CD4-positive, alpha-beta T cell treated with Interferon alpha-2 for 1 hour (primary cell): ENCODE results near the gene ARHGDIG.
"Not testable (repeated sequence)": the region's sequence is repeated elsewhere in the genome, so short reads cannot be mapped to it uniquely, and the experiment has no call there.

Source experiments
- DNase-seq, 2 donors: peaks; one replicate each; pipeline ENCODE4 v3.0.0-alpha.2; 2020 to 2022

ARHGDIG gene

GRCh38 chr16:264440-264951 lies 15.9 kb upstream of the ARHGDIG start:
- DNase-seq: no peak

DNA sequence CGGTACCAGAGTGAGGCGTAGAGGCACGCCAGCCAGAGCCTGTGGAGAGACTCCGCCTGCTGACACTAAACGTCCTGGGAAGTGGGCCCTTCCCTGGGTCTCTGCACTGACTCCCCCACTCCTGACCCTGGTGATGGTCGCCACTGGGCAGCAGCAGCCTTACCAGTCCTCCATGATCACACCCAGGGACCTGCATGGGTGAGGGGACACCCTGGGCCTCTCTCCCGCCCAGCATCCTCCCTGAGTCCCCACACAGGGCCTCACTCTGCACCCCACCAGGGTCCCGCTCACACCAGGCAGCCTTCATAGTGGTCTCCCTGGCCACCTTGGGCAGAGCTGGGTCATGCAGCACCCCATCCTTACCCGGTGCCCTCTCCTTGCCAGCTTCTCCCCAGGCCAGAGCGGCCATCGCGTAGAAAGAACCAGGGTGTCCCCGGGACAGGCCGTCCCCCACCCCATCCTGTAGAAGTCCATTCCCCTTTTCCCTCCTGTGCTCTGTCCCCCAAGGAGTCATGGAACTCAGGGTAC lies 15.3 kb upstream of the ARHGDIG start:
- DNase-seq: no peak

DNA sequence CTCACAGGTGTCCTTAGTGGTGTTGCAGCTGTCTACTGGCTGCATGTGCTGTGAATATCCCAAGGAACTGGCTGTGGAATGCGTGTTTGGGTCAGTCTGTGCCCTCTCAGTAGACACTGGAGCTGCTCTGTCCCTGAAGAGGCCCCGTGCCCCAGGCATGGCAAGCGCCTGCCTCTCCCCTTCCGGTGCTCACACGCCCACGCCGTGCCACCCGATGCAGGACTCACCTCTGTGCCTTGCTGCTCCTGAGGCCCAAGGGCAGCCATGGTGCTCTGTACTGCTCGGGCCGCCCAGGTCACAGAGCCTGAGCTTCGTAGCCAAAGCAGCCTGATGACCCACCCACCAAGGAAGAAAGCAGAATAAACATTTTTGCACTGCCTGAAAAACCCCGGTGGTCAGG lies 14.7 kb upstream of the ARHGDIG start:
- DNase-seq: no peak

- no peak for DNase-seq
These were observed 13.9 kb upstream of the ARHGDIG start for GRCh38 chr16:266258-267164.

- DNase-seq: not testable (repeated sequence)
These were observed 12.8 kb upstream of the ARHGDIG start for GRCh38 chr16:267562-267961.

- DNase-seq: no peak
These were observed 12.0 kb upstream of the ARHGDIG start for GRCh38 chr16:268141-269053.

DNA sequence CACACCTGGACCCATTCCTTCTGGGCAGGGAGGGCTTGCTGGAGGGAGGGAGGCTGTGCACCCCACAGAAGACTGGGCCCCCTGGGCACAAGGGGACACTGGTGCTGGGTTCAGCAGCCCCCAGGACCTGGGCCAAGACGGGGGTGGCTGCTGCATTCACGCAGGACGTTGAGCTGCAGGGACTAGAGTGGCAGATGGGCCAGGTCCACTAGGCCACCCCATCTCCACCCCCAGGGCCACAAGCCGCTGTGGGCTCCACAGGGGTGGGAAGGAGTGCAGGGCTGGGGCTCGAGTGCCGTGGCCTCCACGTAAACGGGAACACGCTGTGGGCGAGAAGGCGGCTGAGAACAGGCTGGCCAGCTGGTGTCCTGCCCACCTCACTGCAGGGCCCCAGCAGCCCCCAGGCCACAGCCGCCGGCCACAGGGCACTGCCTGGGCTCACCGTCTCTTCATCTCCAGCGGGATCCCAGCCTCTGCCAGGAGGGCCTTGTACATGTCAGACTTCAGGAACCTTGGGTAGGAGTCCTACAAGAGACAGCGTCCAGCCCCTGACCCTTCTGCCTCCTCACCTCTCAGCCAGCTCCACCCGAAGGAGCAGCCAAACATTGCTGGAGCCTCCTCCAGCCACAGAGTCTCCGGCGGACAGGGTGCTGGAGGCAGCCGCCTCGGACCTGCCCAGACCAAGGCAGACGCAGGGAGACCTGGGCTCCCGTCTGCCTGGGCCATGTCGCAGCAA lies 11.2 kb upstream of the ARHGDIG start:
- no peak for DNase-seq

DNA sequence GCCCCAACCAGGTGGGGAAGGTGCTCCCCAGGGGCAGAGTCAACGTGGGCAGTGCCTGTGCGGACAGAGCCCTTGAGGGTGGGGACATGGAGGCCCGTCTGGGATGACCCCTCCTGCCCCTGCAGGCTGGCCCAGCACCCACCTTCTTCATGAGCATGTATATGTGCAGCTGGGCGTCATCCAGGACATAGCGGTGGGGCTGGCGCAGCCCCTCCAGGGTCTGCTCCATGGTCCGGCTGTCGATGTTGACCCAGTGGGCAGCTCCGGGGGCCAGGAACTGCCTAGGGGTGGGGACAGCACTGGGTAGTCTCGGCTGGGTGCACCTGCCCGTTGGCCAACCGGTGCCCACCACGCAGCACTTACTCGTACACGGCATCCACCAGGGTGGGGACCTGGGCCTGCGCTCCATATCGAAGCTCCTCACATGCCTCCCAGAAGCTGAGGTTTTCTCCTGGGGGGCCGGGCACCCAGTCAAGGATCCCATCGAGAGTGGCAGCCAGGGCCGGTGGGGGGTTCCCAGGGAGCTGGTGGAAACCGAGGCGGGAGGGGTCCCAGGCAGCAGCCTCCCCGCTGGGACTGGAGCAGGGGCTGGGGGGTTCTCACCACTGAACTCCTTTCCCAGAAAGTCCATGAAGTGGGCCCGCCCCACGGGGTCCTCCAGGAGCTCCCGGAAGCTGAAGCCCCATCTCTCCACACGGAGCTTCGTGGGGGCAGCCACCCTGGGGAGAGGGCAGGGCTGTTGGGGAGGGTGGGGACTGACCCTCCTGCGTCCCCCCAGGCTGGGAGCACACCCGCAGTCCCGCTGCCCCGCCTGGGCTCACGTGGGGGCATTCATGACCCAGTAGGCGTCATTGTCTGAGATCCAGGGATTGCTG lies 9.8 kb upstream of the ARHGDIG start:
- no peak for DNase-seq

DNA sequence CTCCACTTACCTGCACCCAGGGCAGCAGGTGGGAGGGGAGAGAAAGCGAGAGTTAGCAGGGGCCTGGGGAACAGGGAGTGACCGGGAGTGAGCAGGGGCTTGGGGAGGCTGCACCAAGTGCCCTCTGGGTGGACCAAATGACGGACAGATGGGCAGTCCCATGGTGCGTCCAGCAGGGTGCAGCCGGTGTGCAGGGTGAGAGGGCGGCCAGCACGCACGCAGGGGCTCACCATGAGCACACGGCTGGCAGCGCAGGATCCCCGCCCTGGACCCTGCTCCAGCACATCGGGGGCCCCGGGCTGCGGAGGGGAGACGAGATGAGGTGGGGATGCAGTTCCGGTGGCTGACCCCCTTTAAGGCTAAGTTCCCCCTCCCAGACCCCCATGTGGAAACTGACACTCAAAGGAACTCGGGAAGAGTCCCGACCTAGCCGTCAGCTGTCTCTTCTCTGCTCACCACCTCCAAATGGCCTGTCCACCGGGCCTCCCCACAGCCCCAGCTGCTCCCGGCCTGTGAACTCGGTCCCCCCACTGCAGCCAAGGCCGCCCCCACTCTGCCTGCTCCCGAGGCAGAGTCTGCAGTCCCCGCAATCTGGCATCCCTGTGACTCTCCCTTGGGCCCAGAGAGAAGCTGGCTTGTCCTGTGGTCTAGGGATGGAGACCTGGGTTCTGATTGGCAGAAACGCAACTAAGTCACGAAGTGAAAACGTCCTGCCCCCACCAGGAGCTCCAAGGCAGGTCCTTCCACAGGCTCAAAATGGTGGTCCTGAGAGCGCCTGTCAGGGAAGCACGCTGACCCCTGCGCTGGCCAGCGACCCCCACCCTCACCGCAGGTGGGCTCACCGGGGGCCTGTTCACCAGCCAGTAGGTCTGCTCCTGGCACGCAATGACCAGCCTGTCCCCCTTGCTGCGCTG lies 7.5 kb upstream of the ARHGDIG start:
- DNase-seq: no peak

DNA sequence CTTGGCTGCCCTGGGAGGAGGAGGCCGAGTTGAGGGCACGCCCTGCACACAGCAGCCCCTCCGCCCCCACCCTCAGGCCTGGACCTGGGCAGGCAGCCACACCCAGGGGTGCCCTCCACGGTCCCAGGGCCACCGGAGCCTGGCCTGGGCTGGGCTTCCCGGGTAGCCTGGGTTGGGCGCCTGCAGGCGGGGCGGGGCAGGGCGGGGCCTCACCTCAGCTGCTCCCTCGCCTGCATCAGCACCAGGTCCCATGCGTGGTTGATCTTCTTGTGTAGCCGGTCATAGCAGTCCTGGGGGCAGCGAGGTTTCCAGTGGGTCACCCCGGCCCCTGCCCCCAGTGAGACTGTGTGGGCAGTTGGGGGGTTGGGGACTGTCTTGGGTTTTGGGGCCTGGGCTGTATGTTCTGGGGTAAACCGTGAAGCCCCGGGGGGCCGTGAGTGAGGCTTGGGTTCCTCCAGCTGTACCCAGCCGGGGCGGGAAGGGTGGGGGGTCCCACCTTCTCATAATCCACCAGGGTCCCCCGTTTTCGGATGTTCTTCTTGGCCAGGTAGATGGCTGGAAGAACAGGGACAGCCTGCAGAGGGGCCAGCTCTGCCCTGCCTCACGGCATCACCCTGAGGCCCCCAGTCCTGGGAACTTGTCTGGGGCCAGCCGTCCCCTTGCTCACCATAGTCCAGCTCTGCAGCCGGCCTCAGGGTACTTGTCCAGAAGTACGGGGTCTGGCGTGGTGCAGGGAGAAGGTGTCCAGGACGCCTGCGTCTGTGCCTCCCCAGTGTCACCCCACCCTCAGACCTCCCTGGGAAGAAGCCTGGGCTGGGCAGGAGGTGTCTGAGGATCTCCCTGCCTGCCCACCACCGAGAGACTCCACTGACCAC lies 6.6 kb upstream of the ARHGDIG start:
- DNase-seq: no peak

DNA sequence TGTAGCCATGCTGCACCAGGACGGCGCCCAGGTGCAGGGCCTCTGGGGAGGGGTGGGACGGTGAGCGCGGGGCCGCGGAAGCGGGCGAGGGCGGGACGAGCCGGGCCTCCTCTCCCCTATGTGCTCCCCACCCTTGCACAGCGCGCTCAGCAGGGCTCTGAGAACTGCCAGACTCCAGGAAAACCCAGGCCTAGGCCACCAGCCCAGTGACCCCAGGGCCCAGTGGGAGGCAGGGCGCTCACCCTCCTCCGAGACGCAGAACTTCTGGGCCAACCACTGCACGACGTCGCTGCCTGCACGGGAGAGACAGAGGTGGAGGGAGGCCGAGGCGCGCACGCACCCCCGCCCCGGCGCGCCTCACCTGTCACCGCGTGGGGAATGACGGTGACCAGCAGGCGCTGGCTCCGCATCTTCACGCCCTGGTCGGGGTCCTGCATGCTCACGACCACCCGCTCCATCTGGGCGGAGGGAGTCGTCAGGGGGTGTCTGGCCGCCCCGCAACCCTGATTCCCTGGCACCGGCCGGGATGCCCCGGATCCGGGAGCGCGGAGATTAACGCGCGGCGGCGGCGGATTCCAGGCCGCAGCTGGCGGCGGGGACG lies 5.2 kb upstream of the ARHGDIG start:
- DNase-seq: peak in 1 of 2 donors; percentile 11

DNA sequence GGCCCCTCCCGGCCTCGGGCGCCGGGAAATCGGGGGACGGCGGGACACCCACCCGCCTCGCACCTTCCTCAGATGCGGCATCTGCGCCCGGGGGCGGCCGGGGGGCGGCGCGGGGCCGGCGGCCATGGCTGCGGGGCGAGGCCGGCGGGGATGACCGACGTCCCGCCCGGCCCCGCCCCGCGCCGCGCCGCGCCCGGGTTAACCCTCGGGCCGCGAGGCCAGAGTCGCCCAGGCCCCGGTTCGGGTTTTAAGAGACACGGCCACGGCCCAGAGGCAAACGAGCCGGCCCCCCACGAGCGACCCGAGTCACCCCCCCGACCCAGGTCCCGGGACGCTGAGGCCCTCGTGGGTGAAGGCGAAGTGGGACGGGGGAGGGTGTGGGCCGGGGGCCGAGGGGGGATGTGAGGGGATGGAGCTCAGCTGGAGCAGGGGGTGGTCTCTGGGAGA lies 4.6 kb upstream of the ARHGDIG start, which contains the start of gene RGS11:
RGS11 (minus strand) TSS at position 159 of the 447 bp plus-strand sequence; CDS start at position 126, 33 bp downstream.
- no peak for DNase-seq

DNA sequence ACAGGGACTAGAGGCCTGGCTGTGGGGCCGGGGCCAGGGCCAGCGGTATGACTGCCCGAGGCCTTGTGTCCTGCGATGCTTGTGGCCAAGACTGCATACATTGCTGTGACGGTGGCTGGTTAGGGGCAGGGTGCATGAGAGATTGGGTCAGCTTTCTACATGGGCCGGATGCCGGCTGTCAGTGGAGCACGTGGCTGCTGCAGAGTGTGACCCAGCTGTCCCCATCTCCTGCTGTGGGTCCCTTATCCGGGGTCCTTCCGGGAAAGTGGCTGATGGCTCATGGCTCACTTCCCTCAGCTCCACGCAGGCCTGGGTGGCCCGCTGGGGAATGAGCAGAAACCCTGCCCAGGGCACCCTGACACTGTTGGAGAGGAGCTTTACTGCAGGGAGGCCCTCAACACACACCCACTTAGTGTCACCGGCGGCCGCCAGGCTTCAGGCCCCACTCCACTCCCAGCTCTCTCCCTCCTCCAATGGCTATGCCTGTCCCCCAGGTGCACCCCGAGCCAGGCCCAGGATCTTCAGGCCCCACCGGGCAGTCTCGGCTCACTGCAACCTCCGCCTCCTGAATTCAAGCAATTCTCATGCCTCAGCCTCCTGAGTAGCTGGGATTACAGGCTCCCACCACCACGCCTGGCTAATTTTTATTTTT lies 3.8 kb upstream of the ARHGDIG start:
- DNase-seq: no peak

- DNase-seq: peak; percentile 16 to 66
These were observed 1.5 kb upstream of the ARHGDIG start for GRCh38 chr16:278863-279366.

DNA sequence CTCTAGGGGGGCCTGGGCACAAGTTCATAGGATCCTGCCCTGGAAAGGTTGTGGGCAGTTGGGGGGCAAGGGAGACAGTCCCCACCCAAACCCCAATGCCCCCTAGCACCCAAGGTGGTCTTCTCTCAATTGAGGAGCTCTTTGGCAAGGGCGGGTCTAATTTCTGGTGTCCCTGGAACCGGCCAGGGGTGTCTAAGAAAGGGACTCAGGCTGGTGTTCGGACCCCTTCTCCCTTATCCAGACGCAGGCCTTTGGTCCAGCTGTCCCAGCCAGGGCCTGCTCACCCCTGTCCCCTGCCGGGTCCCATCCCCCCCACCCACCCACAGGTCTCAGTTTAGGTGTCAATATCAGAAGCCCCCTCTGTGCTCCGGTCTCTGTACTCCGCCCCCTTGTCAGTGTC lies 860 bp upstream of the ARHGDIG start:
- DNase-seq: no peak

DNA sequence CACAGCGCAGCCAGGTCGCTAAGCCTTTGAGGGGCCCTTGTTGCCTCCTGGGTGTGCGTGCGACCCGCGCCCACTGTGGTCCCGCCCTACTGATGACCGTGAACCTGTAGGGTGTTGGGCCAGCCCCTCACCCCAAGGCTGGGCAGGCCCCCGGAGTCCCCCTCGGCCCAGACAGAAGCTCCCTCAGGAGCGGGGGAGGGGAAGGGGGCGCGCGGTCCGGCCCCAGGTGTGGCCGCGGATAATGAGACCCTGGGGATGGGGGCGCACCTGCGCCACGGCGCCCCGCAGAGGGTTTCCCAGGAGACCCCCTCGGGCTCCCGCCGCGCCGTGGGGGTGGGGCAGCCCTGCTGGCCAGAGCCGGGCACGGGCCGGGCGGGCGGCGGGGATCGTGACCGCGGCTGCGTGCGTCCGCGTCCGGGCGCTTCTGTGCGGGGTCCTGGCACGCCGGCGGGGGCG lies 358 bp upstream of the ARHGDIG start:
- DNase-seq: no peak

GRCh38 chr16:280991-281659 lies 734 bp downstream of the ARHGDIG start:
- no peak for DNase-seq
